GM19455 (cell line): Measurements from ENCODE around the gene ABI2.
"Not testable (repeated sequence)": the region's sequence is repeated elsewhere in the genome, so short reads cannot be mapped to it uniquely, and the experiment has no call there.

ENCODE experiments used
- ATAC-seq: cut with Tn5 transposase; IDR thresholded peaks from one replicate; pipeline ENCODE4 v1.9.1; 2021; ENCODE audit not compliant: unreplicated experiment

Gene ABI2

GRCh38 chr2:203427061-203427460 lies 98.9 kb downstream of the ABI2 start:
- ATAC-seq: no peak

GRCh38 chr2:203429643-203430042 lies 101.4 kb downstream of the ABI2 start:
- ATAC-seq: not testable (repeated sequence)

- no peak for ATAC-seq
Measured at GRCh38 chr2:203431391-203432185, 103.4 kb downstream of the ABI2 start.

- no peak for ATAC-seq
Measured at GRCh38 chr2:203432811-203433210, 104.6 kb downstream of the ABI2 start.

- no peak for ATAC-seq
Measured at GRCh38 chr2:203436496-203436895, 108.3 kb downstream of the ABI2 start.

- ATAC-seq: no peak
Measured at GRCh38 chr2:203437511-203437910, 109.3 kb downstream of the ABI2 start.

- ATAC-seq: no peak
Measured at GRCh38 chr2:203438528-203438927, 110.3 kb downstream of the ABI2 start.

- ATAC-seq: no peak
Measured at GRCh38 chr2:203440671-203441070, 112.5 kb downstream of the ABI2 start.

GRCh38 chr2:203441463-203441862 lies 113.3 kb downstream of the ABI2 start:
- no peak for ATAC-seq

- ATAC-seq: no peak
Measured at GRCh38 chr2:203442463-203442862, 114.3 kb downstream of the ABI2 start.

- ATAC-seq: no peak
Measured at GRCh38 chr2:203444738-203445137, 116.5 kb downstream of the ABI2 start.

- ATAC-seq: no peak
Measured at GRCh38 chr2:203446071-203446481, 117.9 kb downstream of the ABI2 start.

GRCh38 chr2:203446780-203447179 lies 118.6 kb downstream of the ABI2 start:
- no peak for ATAC-seq

GRCh38 chr2:203450561-203450960 lies 122.4 kb downstream of the ABI2 start:
- no peak for ATAC-seq

- ATAC-seq: no peak
Measured at GRCh38 chr2:203451011-203451410, 122.8 kb downstream of the ABI2 start.

- ATAC-seq: no peak
Measured at GRCh38 chr2:203451689-203452088, 123.5 kb downstream of the ABI2 start.

GRCh38 chr2:203453858-203454451 lies 125.8 kb downstream of the ABI2 start:
- no peak for ATAC-seq

GRCh38 chr2:203455209-203455608 lies 127.0 kb downstream of the ABI2 start:
- ATAC-seq: no peak

- ATAC-seq: no peak
Measured at GRCh38 chr2:203461746-203462145, 133.6 kb downstream of the ABI2 start.

- ATAC-seq: no peak
Measured at GRCh38 chr2:203462308-203462707, 134.1 kb downstream of the ABI2 start.

- ATAC-seq: no peak
Measured at GRCh38 chr2:203463266-203463678, 135.1 kb downstream of the ABI2 start.

GRCh38 chr2:203469546-203469945 lies 141.4 kb downstream of the ABI2 start:
- ATAC-seq: no peak

GRCh38 chr2:203470371-203470770 lies 142.2 kb downstream of the ABI2 start:
- ATAC-seq: no peak
